ENCODE results near the gene TUT4.

DNA sequence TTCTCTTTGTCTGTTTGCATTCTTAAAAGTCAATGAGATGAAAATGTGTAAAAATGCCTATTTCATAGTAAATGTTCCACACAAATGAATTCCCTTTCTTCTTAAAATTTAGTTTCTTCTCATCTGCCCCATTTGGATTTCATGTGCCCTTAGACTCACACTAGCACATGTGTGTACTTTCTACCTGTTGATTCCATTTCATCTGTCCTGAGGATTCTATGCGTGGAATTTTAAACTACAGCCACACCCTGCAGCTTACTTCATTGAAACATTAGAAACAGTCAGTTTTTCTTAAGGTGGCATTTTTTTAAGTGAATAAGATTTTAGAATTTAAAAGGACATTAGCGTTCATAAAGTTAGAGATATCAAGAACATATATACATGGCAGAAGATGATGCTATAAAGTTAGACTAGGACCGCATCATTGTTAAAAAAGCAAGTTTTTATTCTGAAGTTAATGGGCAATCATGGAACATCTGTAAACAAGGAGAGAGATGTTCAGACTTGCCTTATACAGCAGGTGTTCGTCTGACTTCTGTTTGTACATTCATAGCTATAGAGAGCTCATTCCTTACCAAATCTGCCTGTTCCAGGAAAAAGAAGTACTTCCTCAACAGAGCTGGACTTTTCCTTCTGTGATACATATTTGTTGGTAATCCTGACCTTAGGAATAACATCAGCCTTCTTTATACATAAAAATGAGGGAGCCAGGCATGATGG, 3.9 kb upstream of the TUT4 start:
- TF ChIP-seq EZH2 (IDR thresholded peaks at IDR 0.05; ENCODE audit: borderline replicate concordance, insufficient read depth, low read length, poor library complexity, severe bottlenecking): no peak
- TF ChIP-seq, protein P1, sequence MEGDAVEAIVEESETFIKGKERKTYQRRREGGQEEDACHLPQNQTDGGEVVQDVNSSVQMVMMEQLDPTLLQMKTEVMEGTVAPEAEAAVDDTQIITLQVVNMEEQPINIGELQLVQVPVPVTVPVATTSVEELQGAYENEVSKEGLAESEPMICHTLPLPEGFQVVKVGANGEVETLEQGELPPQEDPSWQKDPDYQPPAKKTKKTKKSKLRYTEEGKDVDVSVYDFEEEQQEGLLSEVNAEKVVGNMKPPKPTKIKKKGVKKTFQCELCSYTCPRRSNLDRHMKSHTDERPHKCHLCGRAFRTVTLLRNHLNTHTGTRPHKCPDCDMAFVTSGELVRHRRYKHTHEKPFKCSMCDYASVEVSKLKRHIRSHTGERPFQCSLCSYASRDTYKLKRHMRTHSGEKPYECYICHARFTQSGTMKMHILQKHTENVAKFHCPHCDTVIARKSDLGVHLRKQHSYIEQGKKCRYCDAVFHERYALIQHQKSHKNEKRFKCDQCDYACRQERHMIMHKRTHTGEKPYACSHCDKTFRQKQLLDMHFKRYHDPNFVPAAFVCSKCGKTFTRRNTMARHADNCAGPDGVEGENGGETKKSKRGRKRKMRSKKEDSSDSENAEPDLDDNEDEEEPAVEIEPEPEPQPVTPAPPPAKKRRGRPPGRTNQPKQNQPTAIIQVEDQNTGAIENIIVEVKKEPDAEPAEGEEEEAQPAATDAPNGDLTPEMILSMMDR (IDR thresholded peaks at IDR 0.05; ENCODE audit: poor library complexity, severe bottlenecking): no peak
- TF ChIP-seq MXI1 (conservative IDR thresholded peaks at IDR 0.05; ENCODE audit: poor library complexity, severe bottlenecking): no peak
- TF ChIP-seq, protein P2, sequence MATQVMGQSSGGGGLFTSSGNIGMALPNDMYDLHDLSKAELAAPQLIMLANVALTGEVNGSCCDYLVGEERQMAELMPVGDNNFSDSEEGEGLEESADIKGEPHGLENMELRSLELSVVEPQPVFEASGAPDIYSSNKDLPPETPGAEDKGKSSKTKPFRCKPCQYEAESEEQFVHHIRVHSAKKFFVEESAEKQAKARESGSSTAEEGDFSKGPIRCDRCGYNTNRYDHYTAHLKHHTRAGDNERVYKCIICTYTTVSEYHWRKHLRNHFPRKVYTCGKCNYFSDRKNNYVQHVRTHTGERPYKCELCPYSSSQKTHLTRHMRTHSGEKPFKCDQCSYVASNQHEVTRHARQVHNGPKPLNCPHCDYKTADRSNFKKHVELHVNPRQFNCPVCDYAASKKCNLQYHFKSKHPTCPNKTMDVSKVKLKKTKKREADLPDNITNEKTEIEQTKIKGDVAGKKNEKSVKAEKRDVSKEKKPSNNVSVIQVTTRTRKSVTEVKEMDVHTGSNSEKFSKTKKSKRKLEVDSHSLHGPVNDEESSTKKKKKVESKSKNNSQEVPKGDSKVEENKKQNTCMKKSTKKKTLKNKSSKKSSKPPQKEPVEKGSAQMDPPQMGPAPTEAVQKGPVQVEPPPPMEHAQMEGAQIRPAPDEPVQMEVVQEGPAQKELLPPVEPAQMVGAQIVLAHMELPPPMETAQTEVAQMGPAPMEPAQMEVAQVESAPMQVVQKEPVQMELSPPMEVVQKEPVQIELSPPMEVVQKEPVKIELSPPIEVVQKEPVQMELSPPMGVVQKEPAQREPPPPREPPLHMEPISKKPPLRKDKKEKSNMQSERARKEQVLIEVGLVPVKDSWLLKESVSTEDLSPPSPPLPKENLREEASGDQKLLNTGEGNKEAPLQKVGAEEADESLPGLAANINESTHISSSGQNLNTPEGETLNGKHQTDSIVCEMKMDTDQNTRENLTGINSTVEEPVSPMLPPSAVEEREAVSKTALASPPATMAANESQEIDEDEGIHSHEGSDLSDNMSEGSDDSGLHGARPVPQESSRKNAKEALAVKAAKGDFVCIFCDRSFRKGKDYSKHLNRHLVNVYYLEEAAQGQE (IDR thresholded peaks at IDR 0.05; ENCODE audit: borderline replicate concordance): no peak
